Measurements from ENCODE around the gene RIMS4.

The RIMS4 gene

DNA sequence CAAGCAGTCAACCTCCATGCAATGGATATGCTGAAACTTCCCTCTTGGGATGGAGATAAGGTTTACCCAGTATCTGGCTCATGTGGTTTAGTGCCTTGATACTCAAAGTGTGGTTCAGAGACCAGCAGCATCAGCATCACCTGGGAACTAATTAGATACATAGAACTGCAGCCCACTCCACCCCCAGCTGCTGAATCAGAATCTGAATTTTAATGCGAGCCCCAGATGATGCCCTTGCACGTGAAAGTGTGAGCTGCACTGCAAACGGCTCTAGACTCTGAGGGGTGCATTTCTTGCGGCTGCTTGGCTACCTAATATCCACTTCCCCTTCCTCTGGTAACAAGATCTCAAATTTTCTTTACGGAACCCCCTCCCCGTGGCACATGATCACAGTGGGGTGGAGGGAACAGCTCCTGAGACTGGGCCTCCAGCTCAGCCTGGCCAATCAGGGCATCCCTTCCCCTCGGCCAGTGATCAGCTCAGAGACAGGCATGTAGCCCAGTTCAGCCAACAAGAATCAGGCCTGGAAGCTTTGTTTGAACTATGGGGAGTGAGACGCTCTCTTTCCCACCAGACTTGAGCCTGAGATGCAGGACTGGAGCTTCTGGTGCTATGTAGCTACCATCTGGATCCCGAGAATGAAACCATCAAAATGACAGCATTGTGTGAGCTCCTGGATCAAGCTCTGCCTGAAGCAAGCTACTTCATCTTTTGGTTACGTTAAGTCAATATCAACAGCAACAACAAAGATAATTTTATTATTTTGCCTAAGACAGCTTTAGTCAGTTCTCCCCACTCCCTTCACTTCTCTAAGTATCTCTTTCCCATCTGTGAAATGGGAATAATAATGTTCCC lies 51.9 kb downstream of the RIMS4 start:
- DNase-seq: no peak

DNA sequence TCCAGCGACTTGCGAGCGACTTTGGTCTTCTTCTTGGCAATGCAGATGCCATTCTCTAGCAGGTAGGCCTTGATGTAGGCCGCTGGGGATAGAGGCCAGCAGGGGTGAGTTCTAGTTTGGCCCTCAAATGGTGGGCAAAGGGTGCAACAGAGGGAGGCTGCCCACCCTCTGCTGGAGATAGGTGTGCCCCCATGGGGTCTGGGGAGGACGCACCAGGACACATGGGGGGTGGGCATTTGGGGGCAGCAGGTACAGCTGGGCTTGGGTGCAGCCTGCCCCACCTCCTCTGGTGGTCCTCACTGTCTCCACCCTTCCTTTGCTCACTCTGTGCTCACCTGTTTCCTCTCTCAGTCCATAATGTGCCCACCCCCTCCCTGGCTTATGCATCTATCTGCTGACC lies 53.4 kb downstream of the RIMS4 start:
- DNase-seq: no peak

DNA sequence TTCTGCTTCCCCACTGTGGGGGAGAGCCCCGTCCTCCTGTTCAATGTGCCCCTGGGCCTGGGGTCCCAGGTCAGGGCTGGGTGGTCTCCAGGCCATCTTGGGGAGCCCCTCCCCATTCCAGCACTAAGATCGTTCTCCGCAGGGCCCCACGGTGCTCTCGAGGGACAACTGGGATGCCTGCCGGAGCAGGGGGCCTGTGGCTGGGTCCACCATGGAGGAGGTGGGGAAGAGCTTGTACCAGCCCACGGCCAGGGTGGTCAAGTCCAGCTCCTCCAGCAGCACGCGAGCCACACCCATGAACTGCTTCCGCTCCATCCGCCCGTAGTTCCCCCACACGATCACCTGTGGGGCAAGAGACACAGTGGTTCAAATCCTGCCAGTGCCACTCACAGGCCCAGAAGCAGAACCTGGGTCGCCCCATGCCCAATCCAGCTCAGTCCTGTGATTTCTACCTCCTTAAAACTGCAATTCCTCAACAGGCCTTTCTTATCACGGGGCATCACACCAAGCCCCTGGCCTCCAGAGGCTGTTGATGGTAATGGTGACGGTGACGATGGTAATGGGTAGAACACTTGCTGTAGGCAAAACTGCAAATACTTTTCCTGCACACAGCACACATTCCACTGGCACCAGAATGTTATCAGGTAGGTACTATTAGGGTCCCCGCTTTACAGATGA lies 54.2 kb downstream of the RIMS4 start:
- DNase-seq: no peak

DNA sequence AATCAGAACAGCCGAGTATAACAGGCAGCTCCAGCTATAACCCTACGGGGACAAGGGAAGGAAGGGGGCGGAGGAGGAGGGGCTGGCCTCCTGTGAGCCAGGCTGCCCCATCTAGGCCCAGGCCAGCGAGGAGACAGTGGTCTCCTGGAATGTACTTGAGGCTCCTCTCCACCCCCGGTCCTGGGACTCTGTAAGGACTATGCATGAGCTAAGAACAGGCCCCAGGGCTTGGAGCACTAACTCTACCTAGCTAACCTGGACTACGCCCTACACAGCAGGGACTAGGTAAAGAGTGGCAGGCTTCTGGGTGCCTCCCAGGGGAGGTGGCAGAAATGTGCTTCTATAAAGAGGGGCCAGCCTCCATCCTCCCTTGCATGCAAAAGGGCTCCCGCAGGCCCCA lies 55.8 kb downstream of the RIMS4 start:
- DNase-seq: no peak

DNA sequence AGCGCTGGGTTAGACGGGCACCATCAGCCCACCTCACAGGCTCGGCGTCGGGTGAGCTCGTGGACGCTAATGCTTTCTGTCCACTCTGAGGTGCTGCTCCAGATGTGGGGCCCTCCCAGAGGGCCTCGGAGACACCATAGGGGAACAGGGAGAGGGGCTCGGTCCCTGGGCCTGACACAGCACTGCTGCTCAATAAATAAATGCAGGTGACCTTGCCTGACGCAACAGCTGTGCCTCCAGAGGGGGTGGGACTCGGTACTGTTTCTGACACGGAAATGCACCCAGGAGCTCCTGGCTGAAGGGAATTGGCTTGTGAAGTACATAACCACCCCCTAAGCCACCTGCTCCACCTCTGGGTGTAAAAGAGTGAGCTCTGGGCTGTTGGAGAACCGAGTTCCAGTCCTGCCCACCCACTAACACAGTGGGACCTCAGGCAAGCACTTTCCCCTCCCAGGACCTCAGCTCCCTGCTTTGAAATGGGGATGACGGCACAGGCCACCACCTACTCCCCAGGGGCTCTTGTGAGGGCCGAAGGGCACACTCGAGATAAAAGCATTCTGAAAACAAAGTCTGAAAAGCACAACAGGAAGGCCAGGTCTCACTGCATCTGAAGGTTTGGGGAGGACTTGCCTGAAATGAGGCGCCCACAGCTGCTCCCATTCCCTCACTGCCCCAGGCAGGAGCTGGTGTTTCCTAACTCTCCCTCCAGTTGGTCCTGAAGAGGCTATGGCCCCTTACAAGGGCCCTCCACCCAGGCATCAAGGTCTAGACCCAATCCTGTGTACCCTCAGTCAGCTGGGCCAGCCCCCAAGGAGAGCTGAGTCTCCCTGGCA lies 58.0 kb downstream of the RIMS4 start:
- DNase-seq: no peak

DNA sequence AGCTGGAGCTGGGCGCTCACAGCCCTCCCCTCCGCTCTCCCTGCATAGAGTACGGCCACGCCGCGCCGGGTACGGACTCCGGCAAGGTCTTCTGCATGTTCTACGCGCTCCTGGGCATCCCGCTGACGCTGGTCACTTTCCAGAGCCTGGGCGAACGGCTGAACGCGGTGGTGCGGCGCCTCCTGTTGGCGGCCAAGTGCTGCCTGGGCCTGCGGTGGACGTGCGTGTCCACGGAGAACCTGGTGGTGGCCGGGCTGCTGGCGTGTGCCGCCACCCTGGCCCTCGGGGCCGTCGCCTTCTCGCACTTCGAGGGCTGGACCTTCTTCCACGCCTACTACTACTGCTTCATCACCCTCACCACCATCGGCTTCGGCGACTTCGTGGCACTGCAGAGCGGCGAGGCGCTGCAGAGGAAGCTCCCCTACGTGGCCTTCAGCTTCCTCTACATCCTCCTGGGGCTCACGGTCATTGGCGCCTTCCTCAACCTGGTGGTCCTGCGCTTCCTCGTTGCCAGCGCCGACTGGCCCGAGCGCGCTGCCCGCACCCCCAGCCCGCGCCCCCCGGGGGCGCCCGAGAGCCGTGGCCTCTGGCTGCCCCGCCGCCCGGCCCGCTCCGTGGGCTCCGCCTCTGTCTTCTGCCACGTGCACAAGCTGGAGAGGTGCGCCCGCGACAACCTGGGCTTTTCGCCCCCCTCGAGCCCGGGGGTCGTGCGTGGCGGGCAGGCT lies 60.1 kb downstream of the RIMS4 start:
- DNase-seq: no peak

DNA sequence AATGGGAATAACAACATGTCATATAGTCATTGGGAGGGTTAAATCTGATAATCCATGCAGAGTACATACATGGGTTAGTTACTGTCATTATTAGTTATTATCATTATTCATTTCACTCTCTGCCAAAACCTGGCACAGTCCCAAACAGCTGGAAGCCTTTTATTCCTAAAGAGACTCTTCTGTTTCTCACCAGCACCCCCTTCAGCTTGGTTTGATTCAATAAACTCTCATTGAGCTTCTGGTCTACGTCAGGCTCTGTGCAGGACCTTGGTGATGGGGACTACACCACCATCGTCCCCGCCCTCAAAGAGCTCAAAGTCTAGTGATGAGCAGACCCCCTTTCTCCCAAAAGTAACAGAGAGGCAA lies 62.4 kb downstream of the RIMS4 start:
- DNase-seq: no peak

DNA sequence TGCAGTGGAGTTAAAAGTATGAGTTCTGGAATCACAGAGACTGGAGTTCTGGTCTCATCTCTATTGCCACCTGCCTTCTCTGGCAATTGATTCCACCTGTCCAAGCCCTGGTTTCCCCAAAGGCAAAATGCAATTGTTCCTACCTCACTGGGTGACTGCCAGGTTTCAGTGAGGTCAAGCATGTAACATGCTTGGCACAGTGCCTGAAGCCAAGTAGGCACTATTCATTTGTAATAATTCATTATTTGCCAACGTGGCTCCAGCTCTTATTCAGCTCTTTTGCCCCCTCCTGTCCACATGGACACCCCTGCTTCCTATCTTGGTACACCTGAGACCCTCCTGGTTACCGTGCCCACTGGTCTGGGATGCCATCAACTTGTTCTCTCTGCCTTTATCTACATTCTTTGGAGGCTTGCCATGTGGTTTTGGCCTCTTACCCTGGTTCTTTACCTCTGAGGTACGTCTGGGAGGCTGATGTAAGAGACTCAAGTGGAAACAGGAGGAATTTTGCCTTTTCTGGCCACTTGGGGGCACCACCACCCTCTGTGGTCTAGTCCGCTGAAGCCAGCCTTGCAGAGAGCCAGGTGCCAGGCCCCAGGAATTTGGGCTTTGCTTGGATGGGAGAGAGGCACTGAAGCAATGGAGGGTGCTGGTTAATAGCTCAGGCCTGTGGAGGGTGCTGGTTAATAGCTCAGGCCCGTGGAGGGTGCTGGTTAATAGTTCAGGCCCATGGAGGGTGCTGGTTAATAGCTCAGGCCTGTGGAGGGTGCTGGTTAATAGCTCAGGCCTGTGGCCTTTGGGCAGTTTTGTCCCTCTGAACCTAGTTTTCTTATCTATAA lies 63.0 kb downstream of the RIMS4 start:
- peak in 1 of 4 experiments; percentile 16 for DNase-seq

DNA sequence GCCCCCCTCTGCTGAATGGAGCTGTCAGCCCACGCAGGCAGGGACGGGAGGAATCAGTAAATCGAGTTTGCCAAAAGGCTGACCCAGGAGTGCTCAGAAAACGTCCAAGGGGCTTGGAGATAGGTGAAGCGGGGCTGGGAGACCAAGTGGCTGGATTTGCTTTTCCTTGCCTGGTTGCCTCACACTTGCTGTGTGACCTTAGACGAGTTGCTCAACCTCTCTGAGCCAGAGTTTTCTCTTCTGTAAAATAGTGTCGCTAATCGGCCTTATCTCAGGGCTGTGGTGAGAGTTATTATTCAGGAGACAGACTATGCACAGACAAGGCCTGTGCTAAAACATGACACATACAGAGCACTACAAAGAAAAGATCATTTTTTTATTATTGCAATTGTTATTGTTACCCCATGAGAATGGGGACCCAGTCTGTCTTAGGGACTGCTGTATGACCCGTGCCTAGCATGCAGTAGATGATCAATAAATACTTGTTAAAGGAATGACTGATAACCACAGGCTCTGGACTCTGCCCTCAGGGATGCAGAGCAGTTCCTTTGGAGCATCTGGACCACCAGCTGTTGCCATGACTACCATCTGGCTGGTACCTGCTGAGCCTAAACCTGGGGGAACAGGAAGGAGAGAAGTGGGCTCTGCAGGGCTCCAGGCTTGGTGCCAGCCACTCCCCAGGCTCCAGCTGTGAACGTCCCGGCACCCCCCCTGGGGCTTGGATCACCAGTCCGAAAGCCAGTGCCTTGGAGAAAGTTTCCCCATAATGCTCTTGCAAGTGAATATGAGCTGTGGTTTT lies 63.8 kb downstream of the RIMS4 start:
- no peak for DNase-seq

DNA sequence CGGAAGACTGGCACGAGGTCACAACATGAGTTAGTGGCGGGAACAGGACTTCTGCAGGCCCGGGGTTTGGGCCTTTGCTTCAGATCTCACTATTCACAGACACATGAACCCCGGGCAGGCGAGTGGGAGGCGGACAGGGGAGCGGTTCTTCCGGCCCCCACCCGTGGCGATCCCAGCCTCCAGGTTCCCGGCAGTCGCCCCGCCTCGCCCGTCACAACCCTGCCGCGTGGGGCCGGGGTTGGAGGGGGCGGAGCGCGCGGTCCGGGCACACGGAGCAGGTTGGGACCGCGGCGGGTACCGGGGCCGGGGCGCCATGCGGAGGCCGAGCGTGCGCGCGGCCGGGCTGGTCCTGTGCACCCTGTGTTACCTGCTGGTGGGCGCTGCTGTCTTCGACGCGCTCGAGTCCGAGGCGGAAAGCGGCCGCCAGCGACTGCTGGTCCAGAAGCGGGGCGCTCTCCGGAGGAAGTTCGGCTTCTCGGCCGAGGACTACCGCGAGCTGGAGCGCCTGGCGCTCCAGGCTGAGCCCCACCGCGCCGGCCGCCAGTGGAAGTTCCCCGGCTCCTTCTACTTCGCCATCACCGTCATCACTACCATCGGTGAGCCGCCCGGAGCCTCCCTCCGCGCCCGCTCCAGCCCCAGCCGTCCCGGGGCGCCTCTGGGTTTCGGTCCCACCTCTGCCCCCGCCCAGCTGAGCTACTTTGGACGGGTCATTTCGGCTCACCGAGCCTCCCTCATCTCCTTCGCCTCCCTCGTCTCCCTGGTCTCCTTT lies 64.6 kb downstream of the RIMS4 start, which contains the start of gene KCNK15:
KCNK15 (plus strand) TSS at position 268 of the 769 bp plus-strand sequence; CDS start at position 314, 46 bp downstream.
- DNase-seq: no peak

DNA sequence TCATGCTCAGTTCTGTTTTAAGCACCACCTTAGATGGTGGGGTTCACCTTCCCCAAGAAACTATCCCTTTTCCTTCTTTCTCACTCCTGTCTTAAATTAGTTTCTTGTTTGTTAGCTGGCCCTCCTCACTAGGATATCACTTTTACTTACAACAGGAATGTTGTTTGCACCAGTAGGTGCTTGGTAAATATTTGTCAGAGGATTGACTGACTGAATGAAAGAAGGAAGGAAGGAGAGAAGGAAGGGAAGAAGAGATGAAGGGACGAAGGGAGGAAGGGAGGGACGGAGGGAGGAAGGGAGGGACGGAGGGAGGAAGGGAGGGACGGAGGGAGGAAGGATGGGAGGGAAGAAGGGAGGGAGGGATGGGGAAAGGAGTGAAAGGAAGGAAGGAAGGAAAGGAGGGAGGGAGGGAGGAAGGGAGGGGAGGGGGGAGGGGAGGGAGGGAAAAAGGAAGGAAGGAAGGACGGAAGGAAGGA lies 65.2 kb downstream of the RIMS4 start:
- no peak for DNase-seq

DNA sequence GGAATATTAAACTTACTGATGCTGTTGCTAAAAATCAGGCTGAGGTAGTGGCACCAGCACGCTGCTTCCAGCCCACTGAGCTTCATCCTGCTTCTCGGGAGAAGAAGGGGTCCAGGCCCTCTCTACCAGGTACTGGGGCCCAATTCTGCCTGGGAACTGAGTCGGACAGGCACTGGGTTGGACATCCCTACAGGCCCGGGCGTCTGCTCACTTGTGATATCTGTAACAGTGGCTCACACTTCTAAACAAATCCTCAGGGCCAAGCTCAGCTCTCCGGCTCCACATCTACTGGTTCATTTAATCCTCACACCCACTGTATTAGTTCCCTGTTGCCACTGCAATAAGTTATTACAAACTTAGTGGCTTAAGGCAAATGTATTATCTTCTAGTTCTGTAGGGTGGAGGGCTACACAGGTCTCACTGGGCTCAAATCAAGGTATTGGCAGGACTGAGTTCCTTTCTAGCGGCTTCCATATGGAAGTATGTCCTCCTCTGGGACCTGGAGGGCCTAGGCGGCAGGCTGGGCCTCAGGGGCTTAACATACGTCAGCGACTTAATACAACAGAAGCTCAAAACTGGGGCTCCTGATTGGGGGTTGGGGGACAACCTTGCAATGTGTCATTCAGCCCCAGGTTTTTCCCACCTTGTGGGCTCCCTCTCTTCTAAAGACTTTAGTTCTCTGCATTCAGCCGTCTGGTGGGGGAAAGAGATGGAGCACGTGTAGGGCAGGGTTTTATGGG lies 66.3 kb downstream of the RIMS4 start:
- no peak for DNase-seq

DNA sequence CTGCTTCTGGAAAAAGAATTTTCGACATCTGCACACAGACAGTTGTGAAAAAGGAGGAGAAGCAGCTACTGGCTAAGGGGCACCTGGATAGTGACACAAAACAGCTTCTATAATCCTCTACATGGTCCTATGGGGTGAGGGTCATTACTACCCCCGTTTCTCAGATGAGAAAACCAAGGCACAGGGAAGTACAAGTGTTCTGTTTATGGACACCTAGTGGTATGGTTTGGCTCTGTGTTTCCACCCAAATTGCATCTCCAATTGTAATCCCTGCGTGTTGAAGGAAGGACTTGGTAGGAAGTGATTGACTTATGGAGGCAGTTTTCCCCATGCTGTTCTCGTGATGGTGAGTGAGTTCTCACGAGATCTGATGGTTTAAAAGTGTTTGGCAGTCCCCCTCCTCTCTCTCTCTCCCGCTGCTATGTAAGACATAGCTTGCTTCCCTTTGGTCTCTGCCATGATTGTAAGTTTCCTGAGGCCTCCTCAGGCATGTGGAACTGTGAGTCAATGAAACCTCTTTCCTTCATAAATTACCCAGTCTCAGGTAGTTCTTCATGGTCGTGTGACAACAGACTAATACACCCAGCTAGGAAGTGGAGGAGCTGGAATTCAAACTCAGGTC lies 67.2 kb downstream of the RIMS4 start:
- DNase-seq: no peak

DNA sequence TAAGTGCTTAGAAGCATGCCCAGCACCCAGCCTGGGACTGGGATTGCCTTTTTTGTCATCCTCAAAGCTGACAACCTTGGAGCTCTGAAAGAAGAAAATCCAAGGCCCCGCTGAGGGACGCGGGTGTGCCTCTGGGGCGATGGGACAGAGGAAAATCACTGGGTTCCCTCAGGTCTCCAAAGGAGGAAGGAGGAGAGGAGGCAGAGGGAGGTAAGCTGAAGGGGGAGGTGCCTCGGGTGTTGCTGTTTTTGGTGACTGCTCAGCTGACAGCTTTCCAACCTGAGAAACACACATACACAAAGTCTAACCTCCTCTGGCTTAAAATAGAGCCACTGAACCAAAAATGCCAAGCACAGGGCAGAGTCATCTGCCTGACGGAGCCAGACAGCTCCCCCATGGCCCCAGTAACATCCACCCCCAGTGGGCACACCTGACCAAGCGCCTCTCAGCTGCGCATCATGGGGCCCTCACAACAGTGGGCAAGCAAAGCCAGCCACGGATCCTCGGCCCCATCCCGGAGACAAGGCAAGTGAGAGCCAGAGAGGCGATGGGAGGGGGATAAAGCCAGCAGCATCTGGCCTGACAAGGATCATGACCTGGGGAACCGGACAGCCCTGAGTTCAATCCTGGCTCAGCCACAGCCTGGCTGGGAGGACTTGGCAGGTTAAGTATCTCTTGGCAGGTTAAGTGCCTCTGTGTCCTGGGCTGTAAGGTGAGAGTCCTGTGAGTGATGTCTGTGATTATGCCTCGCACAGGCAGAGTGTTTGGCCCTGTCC lies 67.9 kb downstream of the RIMS4 start:
- DNase-seq: no peak

DNA sequence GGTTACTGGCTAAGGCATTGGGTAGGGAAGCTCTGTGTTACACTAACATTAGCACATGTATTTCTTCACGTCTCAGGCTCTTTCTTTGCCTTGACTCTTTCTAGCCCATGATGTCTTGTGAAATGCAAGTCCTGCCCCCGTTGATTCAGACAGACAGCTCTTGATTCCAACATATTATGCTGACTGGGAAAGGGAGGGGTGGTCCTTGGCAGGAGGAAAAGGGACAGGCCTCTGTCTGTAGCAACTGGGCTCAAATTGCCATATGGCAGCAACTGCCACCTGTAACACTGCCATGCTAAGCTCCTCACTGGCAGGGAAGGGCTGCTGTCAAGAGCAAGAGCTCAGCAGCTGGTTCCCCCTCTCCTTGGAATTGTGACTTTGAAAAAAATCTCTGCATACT lies 70.4 kb downstream of the RIMS4 start:
- DNase-seq: no peak

DNA sequence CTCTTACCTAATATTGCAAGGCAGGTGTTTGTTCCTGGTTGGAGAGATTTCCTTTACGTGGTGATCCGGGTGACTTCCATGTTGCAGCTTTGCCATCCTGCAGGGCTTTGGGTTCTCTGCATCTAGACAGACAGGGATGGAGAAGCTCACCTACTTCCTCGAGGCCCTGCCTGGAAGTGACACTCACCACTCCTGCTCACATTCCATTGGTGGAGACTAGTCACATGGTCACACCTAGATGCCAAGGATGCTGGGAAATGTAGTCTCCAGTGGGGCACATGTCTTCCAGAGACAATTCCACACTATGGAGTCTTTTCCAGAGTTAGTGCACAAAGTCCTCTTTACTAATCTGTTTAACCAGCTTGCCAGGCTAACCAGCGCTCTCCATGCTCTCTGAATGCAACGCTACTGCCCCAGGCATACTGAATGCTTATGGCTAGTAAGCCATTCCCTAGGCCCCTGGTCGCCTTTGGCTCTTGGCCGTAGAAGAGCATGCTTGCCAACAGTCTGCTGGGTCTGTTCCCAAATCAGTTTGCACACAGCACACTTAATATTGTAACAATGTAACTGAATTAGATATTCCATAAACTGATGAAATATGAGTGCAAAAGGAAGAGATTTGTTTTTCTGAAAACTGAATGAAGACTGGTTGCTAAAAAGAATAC lies 71.4 kb downstream of the RIMS4 start:
- no peak for DNase-seq

DNA sequence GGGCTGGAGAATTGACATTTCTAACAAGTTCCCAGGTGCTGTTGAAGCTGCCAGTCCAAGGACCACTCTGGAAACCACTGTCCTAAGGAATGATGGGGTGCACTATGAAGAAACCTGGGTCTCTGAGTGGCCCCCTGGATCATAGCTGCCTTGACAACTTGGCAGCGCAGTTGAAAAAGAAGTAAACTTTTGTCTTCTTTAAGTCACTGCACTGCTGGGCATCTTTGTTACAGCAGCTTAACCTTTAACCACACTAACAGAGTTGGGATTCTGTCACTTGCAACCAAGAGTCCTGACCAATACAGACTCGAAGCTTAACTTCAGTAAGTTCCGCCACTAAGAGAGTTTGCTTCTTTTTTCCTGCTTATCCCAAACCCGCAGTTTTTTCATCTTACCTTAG lies 73.2 kb downstream of the RIMS4 start:
- no peak for DNase-seq
